ENCODE results near the gene CLMN. TPM values are rescaled to one million over a fixed set of nuclear protein-coding genes. Genes with fewer than 3 reads are reported as not detected.

The CLMN gene
- total and polyA plus RNA-seq, 8 donors: 5.3 to 42.9 (median 20.1) TPM

DNA sequence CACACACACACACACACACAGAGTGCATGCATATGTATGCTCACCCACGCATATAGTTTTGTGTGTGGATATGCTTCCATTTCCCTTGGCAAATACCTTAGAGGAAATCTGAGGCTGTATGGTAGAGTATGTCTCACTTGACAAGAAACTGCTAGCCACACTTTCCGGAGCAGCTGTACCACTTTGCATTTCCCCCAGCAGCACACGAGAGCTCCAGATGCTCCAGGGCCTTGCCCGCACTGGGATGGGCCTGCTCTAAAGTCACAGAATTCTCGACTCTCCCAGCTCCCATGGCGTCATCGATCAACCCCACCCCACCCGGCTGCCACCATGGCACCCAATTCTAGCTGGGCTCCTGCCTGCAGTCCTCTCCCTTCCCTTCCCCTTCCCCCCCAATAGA lies 21.9 kb downstream of the CLMN start:
- WGBS, 5 donors: 84 to 95% (median 93%) methylated on average over 8 of the region's 8 CpGs
- Histone ChIP-seq H3K9me3 (no peaks in the 10 kb centered on the region), H3K4me3 (no peak overlapping the region), H3K4me1 (peaks cover 5 to 18% (median 11%) of the 10 kb centered on the region in 4 donors), H3K27me3 (no peaks in the 10 kb centered on the region), H3K36me3 (no peaks in the 10 kb centered on the region), H3K27ac (no peak overlapping the region)
- TF ChIP-seq POLR2A (IDR thresholded peaks at IDR 0.05) (no peak), EP300 (IDR thresholded peaks at IDR 0.05) (no peak), POLR2AphosphoS5 (IDR thresholded peaks at IDR 0.05) (no peak), CTCF (IDR thresholded peaks at IDR 0.05) (no peak)
- intact Hi-C loops (cut with DNase I; ENCODE audit: low total_unique reads): no loop called here
- DNase-seq: no peak

GRCh38 chr14:95296966-95297365 lies 22.7 kb downstream of the CLMN start:
- intact Hi-C loops (cut with DNase I; ENCODE audit: low total_unique reads): no loop called here
- Histone ChIP-seq H3K4me1 (peaks cover 6 to 12% (median 7%) of the 10 kb centered on the region in 4 donors), H3K4me3 (no peak overlapping the region), H3K9me3 (no peaks in the 10 kb centered on the region), H3K27ac (no peak overlapping the region), H3K27me3 (no peaks in the 10 kb centered on the region), H3K36me3 (no peaks in the 10 kb centered on the region)
- WGBS, 5 donors: 85 to 89% (median 86%) methylated on average over 5 of the region's 5 CpGs
- no peak for DNase-seq
- TF ChIP-seq POLR2AphosphoS5 (IDR thresholded peaks at IDR 0.05): no peak

- Histone ChIP-seq H3K4me3 (no peak overlapping the region), H3K4me1 (peaks cover 10 to 21% (median 18%) of the 10 kb centered on the region in 4 donors), H3K27ac (no peak overlapping the region), H3K36me3 (no peaks in the 10 kb centered on the region), H3K9me3 (no peaks in the 10 kb centered on the region), H3K27me3 (no peaks in the 10 kb centered on the region)
- WGBS, 5 donors: 77 to 85% (median 80%) methylated on average over 6 of the region's 6 CpGs
- intact Hi-C loops (cut with DNase I; ENCODE audit: low total_unique reads): no loop called here
- no peak for DNase-seq
- TF ChIP-seq CTCF (IDR thresholded peaks at IDR 0.05) (no peak), POLR2A (IDR thresholded peaks at IDR 0.05) (no peak), EP300 (IDR thresholded peaks at IDR 0.05) (no peak), POLR2AphosphoS5 (IDR thresholded peaks at IDR 0.05) (no peak)
Observed at GRCh38 chr14:95295600-95296376, 23.9 kb downstream of the CLMN start.

- peak in 1 of 2 donors; percentile 65 for DNase-seq
Observed at GRCh38 chr14:95294834-95295599, 24.7 kb downstream of the CLMN start.

More at GRCh38 chr14:95294834-95295599, 24.7 kb downstream of the CLMN start:
- 75 to 87% (median 83%) methylated on average over 9 of the region's 9 CpGs for WGBS, 5 donors
- no peak overlapping the region for H3K27ac ChIP-seq
- H3K27me3 ChIP-seq: no peaks in the 10 kb centered on the region
- no peaks in the 10 kb centered on the region for H3K36me3 ChIP-seq
- H3K4me3 ChIP-seq: no peak overlapping the region
- no peaks in the 10 kb centered on the region for H3K9me3 ChIP-seq
- peaks cover 10 to 23% (median 19%) of the 10 kb centered on the region in 4 donors for H3K4me1 ChIP-seq
- TF ChIP-seq CTCF (IDR thresholded peaks at IDR 0.05) (no peak), POLR2AphosphoS5 (IDR thresholded peaks at IDR 0.05) (no peak), POLR2A (IDR thresholded peaks at IDR 0.05) (no peak), EP300 (IDR thresholded peaks at IDR 0.05) (no peak)
- intact Hi-C loops (cut with DNase I; ENCODE audit: low total_unique reads): no loop called here
